ENCODE results near the gene FOXL3. TPM values are rescaled to one million over a fixed set of nuclear protein-coding genes. Genes with fewer than 3 reads are reported as not detected.

FOXL3 gene
- total RNA-seq, 2 donors from 2014 or later: not detected

DNA sequence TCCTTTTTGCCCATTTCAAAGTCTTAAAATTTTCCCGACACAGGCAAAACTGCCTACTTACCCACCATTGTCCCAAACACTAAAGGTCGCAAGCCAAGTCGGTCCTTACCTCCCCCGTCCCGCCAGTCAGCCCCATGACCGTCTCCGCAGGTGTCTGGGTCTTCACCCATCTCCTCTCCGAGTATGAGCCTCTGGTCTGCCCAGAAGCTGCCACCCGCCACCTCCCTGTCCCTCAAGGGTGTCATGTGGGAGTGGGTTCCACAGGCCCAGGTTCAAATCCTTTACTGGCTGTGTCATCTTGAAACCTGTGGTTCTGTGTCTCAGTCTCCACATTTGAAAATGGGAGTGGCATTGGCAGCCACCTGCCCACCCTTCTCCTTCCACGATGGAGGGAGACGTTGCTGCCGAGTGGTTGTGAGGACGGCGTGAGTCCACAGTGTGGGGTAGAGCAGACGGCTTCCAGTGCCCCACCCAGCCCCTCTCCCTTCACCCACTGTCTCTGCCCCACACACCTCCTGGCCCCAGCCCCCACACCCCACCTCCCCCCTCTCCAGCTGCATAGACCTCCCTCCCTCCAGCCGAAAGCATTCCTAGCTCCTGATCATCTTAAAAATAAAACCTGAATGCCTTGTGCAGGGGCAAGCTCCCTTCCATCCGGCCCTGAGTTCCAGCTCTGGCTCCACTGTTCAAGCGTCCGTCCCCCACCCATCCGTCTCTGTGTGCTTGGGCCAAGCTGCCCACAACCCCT is 35.3 kb downstream of the FOXL3 start:
- no peak overlapping the region for H3K27ac ChIP-seq
- H3K36me3 ChIP-seq: no peaks in the 10 kb centered on the region
- H3K27me3 ChIP-seq (replicated peaks; ENCODE audit: insufficient read depth): no peaks in the 10 kb centered on the region
- H3K4me3 ChIP-seq: no peak overlapping the region
- H3K4me1 ChIP-seq (replicated peaks): no peaks in the 10 kb centered on the region
- DNase-seq (ENCODE audit: low spot score): no peak
- 91% methylated on average over 20 of the region's 20 CpGs for WGBS
- no peaks in the 10 kb centered on the region for H3K9me3 ChIP-seq
- intact Hi-C loops (cut with DNase I): loop anchor here (10.0 kb wide), 1 partner anchor 550 kb away; the partner anchor contains the start of gene GET4
- no peak for TF ChIP-seq POLR2AphosphoS5 (IDR thresholded peaks at IDR 0.05)
- no peak for TF ChIP-seq POLR2A (IDR thresholded peaks at IDR 0.05)
- TF ChIP-seq, protein P1, sequence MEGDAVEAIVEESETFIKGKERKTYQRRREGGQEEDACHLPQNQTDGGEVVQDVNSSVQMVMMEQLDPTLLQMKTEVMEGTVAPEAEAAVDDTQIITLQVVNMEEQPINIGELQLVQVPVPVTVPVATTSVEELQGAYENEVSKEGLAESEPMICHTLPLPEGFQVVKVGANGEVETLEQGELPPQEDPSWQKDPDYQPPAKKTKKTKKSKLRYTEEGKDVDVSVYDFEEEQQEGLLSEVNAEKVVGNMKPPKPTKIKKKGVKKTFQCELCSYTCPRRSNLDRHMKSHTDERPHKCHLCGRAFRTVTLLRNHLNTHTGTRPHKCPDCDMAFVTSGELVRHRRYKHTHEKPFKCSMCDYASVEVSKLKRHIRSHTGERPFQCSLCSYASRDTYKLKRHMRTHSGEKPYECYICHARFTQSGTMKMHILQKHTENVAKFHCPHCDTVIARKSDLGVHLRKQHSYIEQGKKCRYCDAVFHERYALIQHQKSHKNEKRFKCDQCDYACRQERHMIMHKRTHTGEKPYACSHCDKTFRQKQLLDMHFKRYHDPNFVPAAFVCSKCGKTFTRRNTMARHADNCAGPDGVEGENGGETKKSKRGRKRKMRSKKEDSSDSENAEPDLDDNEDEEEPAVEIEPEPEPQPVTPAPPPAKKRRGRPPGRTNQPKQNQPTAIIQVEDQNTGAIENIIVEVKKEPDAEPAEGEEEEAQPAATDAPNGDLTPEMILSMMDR (IDR thresholded peaks at IDR 0.05): no peak

DNA sequence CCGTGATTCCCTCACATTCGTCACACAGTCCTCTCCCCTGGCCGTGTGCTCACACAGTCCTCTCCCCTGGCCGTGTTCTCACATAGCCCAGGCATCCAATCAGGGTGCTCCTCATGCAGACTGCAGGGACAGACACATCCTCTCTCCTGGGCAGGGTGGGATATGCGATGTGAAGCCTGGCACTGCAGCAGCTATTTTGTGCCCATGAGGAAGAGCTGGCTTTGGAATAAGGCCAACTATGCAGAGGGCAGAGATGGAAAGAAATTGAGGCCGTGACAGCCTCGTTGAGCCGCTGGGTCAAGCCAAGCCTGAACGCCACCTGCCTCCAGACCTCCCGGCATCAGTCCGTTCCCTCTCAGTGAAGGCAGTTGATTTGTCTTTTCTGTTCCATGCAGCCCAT is 35.8 kb downstream of the FOXL3 start:
- Histone ChIP-seq H3K9me3 (no peaks in the 10 kb centered on the region), H3K27ac (no peak overlapping the region), H3K36me3 (no peaks in the 10 kb centered on the region), H3K27me3 (replicated peaks; ENCODE audit: insufficient read depth) (no peaks in the 10 kb centered on the region), H3K4me1 (replicated peaks) (no peaks in the 10 kb centered on the region), H3K4me3 (no peak overlapping the region)
- intact Hi-C loops (cut with DNase I): loop anchor here (10.0 kb wide), 1 partner anchor 549 kb away; the partner anchor contains the start of gene GET4
- 97% methylated on average over 11 of the region's 11 CpGs for WGBS
- TF ChIP-seq POLR2AphosphoS5 (IDR thresholded peaks at IDR 0.05) (no peak), POLR2A (IDR thresholded peaks at IDR 0.05) (no peak)
- TF ChIP-seq, protein P1 (IDR thresholded peaks at IDR 0.05): no peak
- no peak for DNase-seq (ENCODE audit: low spot score)

DNA sequence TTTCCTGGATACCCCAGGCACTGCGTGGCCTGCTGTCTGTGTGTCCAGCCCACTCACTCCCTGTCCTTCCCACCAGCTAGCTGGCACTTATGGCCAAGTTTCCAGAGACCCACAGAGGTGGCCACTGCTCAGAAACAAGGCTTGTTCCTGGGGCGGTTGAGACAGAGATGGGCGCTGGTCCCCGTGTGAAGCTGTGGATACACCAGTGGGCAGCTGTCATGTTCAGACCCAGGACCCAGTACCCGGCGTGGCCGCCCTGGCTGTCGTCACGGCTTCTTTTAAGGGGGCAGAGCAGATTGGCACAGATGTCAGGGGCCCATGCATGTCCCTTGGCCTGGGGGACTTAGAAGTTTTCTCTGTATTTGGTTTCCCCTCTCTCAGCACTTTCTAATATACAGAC is 36.3 kb downstream of the FOXL3 start:
- Histone ChIP-seq H3K4me3 (no peak overlapping the region), H3K36me3 (no peaks in the 10 kb centered on the region), H3K27ac (peak overlapping the region in 1 of 2 donors; percentile 30), H3K9me3 (no peaks in the 10 kb centered on the region), H3K4me1 (replicated peaks) (no peaks in the 10 kb centered on the region), H3K27me3 (replicated peaks; ENCODE audit: insufficient read depth) (no peaks in the 10 kb centered on the region)
- no peak for TF ChIP-seq POLR2AphosphoS5 (IDR thresholded peaks at IDR 0.05)
- no peak for TF ChIP-seq POLR2A (IDR thresholded peaks at IDR 0.05)
- TF ChIP-seq, protein P1 (IDR thresholded peaks at IDR 0.05): no peak
- intact Hi-C loops (cut with DNase I): loop anchor here (10.0 kb wide), 1 partner anchor 549 kb away; the partner anchor contains the start of gene GET4
- WGBS: 88% methylated on average over 9 of the region's 9 CpGs
- DNase-seq (ENCODE audit: low spot score): no peak

- Histone ChIP-seq H3K27me3 (replicated peaks; ENCODE audit: insufficient read depth) (no peaks in the 10 kb centered on the region), H3K4me3 (no peak overlapping the region), H3K36me3 (no peaks in the 10 kb centered on the region), H3K27ac (peak overlapping the region in 1 of 2 donors; percentile 30), H3K9me3 (no peaks in the 10 kb centered on the region), H3K4me1 (replicated peaks) (peaks cover 1% of the 10 kb centered on the region)
- TF ChIP-seq POLR2A (IDR thresholded peaks at IDR 0.05) (no peak), POLR2AphosphoS5 (IDR thresholded peaks at IDR 0.05) (peak; percentile 75)
- TF ChIP-seq, protein P1 (IDR thresholded peaks at IDR 0.05): no peak
- 37% methylated on average over 6 of the region's 6 CpGs for WGBS
- DNase-seq (ENCODE audit: low spot score): peak; percentile 53
- intact Hi-C loops (cut with DNase I): loop anchor here (10.0 kb wide), 1 partner anchor 548 kb away; the partner anchor contains the start of gene GET4
Measured at GRCh38 chr7:326809-327232, 36.9 kb downstream of the FOXL3 start.
